ENCODE data around the gene RAB11B. TPM values are rescaled to one million over a fixed set of nuclear protein-coding genes. Genes with fewer than 3 reads are reported as not detected.

RAB11B gene
- polyA plus RNA-seq, 1 donor from 2014 or later = 71.1 TPM

DNA sequence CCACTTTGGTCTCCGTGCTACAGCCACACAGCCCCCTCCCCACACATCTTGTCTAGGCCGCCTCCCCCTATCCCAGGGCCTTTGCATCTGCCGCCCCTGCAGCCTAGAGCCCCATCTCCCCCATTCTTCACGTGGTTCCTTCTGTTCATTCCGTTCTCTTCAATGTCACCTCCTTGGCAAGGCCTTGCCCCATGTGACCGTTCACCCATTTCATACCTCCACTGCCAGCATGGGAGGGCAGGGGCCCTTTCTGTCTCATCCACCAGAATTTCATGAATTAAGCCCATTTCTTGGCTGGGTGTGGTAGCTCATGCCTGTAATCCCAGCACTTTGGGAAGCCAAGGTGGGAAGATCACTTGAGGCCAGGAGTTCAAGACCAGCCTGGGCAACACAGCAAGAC is 38.9 kb downstream of the RAB11B start:
- Histone ChIP-seq H3K9me3 (ENCODE audit: low read length) (no peaks in the 10 kb centered on the region), H3K79me2 (replicated peaks; ENCODE audit: insufficient read depth, low read length) (no peaks in the 10 kb centered on the region), H3K36me3 (ENCODE audit: insufficient read depth, low read length) (no peaks in the 10 kb centered on the region), H4K20me1 (ENCODE audit: insufficient read depth) (no peaks in the 10 kb centered on the region), H3K27ac (ENCODE audit: low read length) (no peak overlapping the region), H3K27me3 (ENCODE audit: insufficient read depth, low read depth, low read length) (no peaks in the 10 kb centered on the region), H3F3A (ENCODE audit: insufficient read depth, low read length, poor library complexity, severe bottlenecking) (no peaks in the 10 kb centered on the region), H2AFZ (ENCODE audit: low read depth, low read length) (no peak overlapping the region), H3K9me2 (ENCODE audit: insufficient read depth, low read length) (no peaks in the 10 kb centered on the region), H3K4me3 (ENCODE audit: low read length) (no peak overlapping the region), H3K9ac (ENCODE audit: low read length) (no peak overlapping the region), H3K4me2 (ENCODE audit: low read length) (no peak overlapping the region)
- TF ChIP-seq POLR2AphosphoS5 (IDR thresholded peaks at IDR 0.05) (no peak), SMC3 (conservative IDR thresholded peaks at IDR 0.05; ENCODE audit: poor library complexity) (no peak), CTCF (IDR thresholded peaks at IDR 0.05; ENCODE audit: poor library complexity, severe bottlenecking) (no peak), EP300 (conservative IDR thresholded peaks at IDR 0.05; ENCODE audit: poor library complexity, severe bottlenecking) (no peak)

DNA sequence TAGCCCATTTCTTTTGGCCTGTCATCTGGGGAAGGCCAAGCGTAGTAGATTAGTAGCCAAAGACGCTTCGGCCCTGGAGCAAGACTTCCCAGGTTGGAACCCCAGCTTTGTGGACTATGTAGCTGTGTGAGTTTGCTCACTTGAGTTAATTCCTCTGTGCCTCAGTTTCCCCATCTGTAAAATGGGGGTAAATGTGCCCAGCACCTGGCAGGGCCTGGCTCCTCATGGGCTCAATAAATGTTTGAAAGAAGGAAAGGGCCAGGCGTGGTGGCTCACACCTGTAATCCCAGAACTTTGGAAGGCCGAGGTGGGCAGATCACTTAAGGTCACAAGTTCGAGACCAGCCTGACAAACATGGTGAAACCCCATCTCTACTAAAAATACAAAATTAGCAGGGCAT is 39.7 kb downstream of the RAB11B start:
- TF ChIP-seq EZH2 (IDR thresholded peaks at IDR 0.05; ENCODE audit: borderline replicate concordance, insufficient read depth, low read length, poor library complexity, severe bottlenecking) (no peak), POLR2AphosphoS5 (IDR thresholded peaks at IDR 0.05) (no peak), EP300 (conservative IDR thresholded peaks at IDR 0.05; ENCODE audit: poor library complexity, severe bottlenecking) (no peak), RAD21 (conservative IDR thresholded peaks at IDR 0.05) (no peak), MXI1 (conservative IDR thresholded peaks at IDR 0.05; ENCODE audit: poor library complexity, severe bottlenecking) (no peak), SMC3 (conservative IDR thresholded peaks at IDR 0.05; ENCODE audit: poor library complexity) (no peak)
- TF ChIP-seq, protein P1, sequence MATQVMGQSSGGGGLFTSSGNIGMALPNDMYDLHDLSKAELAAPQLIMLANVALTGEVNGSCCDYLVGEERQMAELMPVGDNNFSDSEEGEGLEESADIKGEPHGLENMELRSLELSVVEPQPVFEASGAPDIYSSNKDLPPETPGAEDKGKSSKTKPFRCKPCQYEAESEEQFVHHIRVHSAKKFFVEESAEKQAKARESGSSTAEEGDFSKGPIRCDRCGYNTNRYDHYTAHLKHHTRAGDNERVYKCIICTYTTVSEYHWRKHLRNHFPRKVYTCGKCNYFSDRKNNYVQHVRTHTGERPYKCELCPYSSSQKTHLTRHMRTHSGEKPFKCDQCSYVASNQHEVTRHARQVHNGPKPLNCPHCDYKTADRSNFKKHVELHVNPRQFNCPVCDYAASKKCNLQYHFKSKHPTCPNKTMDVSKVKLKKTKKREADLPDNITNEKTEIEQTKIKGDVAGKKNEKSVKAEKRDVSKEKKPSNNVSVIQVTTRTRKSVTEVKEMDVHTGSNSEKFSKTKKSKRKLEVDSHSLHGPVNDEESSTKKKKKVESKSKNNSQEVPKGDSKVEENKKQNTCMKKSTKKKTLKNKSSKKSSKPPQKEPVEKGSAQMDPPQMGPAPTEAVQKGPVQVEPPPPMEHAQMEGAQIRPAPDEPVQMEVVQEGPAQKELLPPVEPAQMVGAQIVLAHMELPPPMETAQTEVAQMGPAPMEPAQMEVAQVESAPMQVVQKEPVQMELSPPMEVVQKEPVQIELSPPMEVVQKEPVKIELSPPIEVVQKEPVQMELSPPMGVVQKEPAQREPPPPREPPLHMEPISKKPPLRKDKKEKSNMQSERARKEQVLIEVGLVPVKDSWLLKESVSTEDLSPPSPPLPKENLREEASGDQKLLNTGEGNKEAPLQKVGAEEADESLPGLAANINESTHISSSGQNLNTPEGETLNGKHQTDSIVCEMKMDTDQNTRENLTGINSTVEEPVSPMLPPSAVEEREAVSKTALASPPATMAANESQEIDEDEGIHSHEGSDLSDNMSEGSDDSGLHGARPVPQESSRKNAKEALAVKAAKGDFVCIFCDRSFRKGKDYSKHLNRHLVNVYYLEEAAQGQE (IDR thresholded peaks at IDR 0.05; ENCODE audit: borderline replicate concordance) = no peak
- no peaks in the 10 kb centered on the region for H3K36me3 ChIP-seq (ENCODE audit: insufficient read depth, low read length)
- H3K9me3 ChIP-seq (ENCODE audit: low read length) = no peaks in the 10 kb centered on the region

DNA sequence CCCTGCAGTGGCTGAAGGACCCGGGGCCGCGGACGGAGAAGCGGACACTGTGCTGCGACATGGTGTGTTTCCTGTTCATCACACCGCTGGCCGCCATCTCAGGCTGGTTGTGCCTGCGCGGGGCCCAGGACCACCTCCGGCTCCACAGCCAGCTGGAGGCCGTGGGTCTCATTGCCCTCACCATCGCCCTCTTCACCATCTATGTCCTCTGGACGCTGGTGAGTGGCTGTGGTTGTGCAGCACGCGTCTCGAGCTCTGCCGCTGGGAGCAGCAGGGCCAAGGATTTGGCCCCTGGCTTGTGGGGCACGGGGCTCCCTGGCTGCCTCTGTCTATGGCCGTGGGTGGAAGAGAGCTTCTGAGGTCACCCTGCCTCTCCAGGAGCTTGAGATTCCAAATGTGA is 40.5 kb downstream of the RAB11B start:
- TF ChIP-seq POLR2AphosphoS5 (IDR thresholded peaks at IDR 0.05) (no peak), MXI1 (conservative IDR thresholded peaks at IDR 0.05; ENCODE audit: poor library complexity, severe bottlenecking) (no peak), EZH2 (IDR thresholded peaks at IDR 0.05; ENCODE audit: borderline replicate concordance, insufficient read depth, low read length, poor library complexity, severe bottlenecking) (no peak), SMC3 (conservative IDR thresholded peaks at IDR 0.05; ENCODE audit: poor library complexity) (no peak), TAF1 (IDR thresholded peaks at IDR 0.05; ENCODE audit: low read depth) (no peak), CTCF (IDR thresholded peaks at IDR 0.05; ENCODE audit: poor library complexity, severe bottlenecking) (no peak), EP300 (conservative IDR thresholded peaks at IDR 0.05; ENCODE audit: poor library complexity, severe bottlenecking) (no peak), RAD21 (conservative IDR thresholded peaks at IDR 0.05) (no peak)
- TF ChIP-seq, protein P1 (IDR thresholded peaks at IDR 0.05; ENCODE audit: borderline replicate concordance) = no peak
- Histone ChIP-seq H3K27ac (ENCODE audit: low read length) (no peak overlapping the region), H3K9me2 (ENCODE audit: insufficient read depth, low read length) (no peaks in the 10 kb centered on the region), H3K79me2 (replicated peaks; ENCODE audit: insufficient read depth, low read length) (no peaks in the 10 kb centered on the region), H3K9ac (ENCODE audit: low read length) (no peak overlapping the region), H3K4me2 (ENCODE audit: low read length) (no peak overlapping the region), H3F3A (ENCODE audit: insufficient read depth, low read length, poor library complexity, severe bottlenecking) (no peaks in the 10 kb centered on the region), H3K9me3 (ENCODE audit: low read length) (no peaks in the 10 kb centered on the region), H3K27me3 (ENCODE audit: insufficient read depth, low read depth, low read length) (no peaks in the 10 kb centered on the region), H3K36me3 (ENCODE audit: insufficient read depth, low read length) (no peaks in the 10 kb centered on the region), H4K20me1 (ENCODE audit: insufficient read depth) (no peaks in the 10 kb centered on the region), H2AFZ (ENCODE audit: low read depth, low read length) (no peak overlapping the region), H3K4me3 (ENCODE audit: low read length) (no peak overlapping the region)

More for the DNA sequence above, 39.7 kb downstream of the RAB11B start:
- H3K4me3 ChIP-seq (ENCODE audit: low read length) = no peak overlapping the region
- no peaks in the 10 kb centered on the region for H3K79me2 ChIP-seq (replicated peaks; ENCODE audit: insufficient read depth, low read length)
- no peaks in the 10 kb centered on the region for H3K27me3 ChIP-seq (ENCODE audit: insufficient read depth, low read depth, low read length)
- no peaks in the 10 kb centered on the region for H3K9me2 ChIP-seq (ENCODE audit: insufficient read depth, low read length)
- no peaks in the 10 kb centered on the region for H3F3A ChIP-seq (ENCODE audit: insufficient read depth, low read length, poor library complexity, severe bottlenecking)
- H3K9ac ChIP-seq (ENCODE audit: low read length) = no peak overlapping the region
- H4K20me1 ChIP-seq (ENCODE audit: insufficient read depth) = no peaks in the 10 kb centered on the region
- no peak overlapping the region for H3K4me2 ChIP-seq (ENCODE audit: low read length)
- H3K27ac ChIP-seq (ENCODE audit: low read length) = no peak overlapping the region
- H2AFZ ChIP-seq (ENCODE audit: low read depth, low read length) = no peak overlapping the region

Data from neural cell (in vitro differentiated cells).